AG10803 (cell line): ENCODE results near the gene SCAMP4.

ENCODE experiments used
- DNase-seq: peaks from one replicate; pipeline ENCODE4 v3.0.0; 2010; ENCODE audit warnings: low read depth
- H3K4me3 ChIP-seq: 2 replicates; pipeline ENCODE4 v1.5.1; 2011; ENCODE audit warnings: mild to moderate bottlenecking, low read length, control low read depth
- CTCF ChIP-seq: conservative IDR thresholded peaks from 2 replicates; pipeline ENCODE4 v1.5.1; 2011; ENCODE audit warnings: mild to moderate bottlenecking, low read length, control low read depth, inconsistent platforms

The SCAMP4 gene

DNA sequence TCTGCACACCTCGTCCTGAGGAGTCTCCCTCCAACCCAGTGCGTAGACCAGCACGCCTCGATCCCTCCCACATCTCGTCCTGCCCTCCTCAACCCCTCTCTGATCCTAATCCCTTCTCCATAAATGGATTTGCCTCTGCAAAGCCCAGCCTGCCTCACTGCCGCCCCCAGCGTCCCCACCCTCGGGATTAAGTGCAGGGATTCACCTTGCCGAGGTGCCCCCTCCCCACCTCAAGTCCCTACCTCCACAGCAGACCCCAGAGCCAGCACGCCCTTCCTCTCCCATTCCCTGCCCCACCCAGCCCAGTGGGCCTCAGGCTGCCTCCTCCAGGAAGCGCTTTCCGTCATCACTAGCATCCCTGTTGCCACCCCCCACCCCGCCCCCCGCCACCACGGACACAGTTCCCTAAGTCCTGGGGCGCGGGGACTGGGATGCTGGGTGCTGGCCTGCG is 45.8 kb upstream of the SCAMP4 start:
- DNase-seq, result no peak
- TF ChIP-seq CTCF, result no peak
- H3K4me3 ChIP-seq, result peak overlapping the region; percentile 80

DNA sequence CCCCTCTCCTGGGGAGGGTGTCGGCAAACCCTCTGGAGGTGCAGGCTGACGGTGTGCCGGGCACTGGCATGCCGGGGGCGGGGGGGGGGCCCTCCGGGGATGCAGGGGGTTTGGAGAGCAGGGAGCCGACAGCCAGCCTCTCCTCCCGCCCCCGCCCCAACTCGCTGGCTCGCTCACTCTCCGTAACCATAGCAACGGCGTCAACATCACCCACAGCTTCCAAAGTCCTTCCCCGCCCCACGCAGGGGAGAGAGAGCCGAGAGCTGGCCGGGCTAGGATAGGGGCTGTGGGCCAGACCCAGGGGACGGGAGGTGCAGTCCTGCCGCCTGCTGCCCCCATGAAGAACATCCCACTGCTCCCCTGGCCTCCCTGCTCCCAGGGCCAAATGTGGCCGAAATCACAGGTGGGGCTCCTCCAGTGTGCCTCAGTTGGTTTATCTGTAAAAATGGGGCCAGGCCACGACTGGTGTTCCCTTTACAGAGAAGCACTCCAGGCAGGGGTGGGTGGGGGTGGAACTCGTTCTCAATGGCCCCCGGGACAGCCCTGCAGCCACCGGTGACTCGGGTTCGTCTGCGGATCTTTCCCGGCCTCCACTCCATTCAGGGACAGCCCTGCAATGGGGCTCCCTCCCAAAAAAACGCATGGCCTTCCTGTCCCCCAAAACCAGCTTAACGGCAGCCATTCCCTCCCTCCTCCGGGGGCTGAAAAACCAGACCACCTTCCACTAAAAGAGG is 45.0 kb upstream of the SCAMP4 start:
- no peak for TF ChIP-seq CTCF
- DNase-seq, result peak; percentile 78
- peak overlapping the region; percentile 80 for H3K4me3 ChIP-seq

DNA sequence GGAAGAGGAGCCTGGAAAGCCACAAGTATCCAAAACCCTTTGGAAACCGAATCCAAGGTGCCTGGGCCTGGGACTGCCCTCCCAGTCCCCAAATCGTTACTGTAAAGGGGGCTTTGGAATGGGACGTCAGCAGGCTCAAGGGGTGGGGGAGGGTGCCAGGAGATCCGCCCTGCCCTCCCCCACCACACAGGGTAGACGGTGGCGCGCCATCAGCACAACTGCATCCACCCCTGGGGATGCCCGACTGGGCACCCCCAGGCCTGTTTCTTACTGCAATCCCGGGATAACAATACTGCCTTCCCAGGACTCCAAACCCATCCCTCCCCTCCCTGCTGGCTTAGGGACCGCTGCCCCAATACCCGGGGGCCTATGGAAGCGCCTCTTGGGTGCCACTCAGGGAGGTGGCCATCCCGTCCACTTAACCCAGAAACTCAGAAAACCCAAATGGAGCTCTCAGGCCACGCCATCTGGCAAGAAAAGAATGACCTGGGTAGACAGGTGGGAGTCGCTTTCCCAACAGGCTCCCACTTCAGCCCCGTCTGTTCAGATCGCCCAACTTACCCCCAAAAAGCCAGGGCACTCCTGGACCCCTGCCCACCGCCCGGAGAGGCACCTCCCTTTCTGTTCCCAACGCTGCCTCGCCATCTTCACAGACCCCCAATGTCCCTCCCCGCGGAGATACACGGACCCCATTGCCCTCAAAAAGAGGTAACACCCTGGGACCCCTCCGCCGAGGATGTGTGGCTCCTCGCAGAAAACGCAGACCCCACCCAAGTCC is 44.2 kb upstream of the SCAMP4 start:
- DNase-seq, result no peak
- TF ChIP-seq CTCF, result no peak
- H3K4me3 ChIP-seq, result peak overlapping the region; percentile 80

- peak overlapping the region; percentile 80 for H3K4me3 ChIP-seq
- TF ChIP-seq CTCF, result no peak
- DNase-seq, result no peak
Measured at GRCh38 chr19:1861599-1862031, 43.6 kb upstream of the SCAMP4 start.

GRCh38 chr19:1862068-1862423 is 43.2 kb upstream of the SCAMP4 start:
- TF ChIP-seq CTCF, result no peak
- H3K4me3 ChIP-seq, result peak overlapping the region; percentile 80
- DNase-seq, result no peak

DNA sequence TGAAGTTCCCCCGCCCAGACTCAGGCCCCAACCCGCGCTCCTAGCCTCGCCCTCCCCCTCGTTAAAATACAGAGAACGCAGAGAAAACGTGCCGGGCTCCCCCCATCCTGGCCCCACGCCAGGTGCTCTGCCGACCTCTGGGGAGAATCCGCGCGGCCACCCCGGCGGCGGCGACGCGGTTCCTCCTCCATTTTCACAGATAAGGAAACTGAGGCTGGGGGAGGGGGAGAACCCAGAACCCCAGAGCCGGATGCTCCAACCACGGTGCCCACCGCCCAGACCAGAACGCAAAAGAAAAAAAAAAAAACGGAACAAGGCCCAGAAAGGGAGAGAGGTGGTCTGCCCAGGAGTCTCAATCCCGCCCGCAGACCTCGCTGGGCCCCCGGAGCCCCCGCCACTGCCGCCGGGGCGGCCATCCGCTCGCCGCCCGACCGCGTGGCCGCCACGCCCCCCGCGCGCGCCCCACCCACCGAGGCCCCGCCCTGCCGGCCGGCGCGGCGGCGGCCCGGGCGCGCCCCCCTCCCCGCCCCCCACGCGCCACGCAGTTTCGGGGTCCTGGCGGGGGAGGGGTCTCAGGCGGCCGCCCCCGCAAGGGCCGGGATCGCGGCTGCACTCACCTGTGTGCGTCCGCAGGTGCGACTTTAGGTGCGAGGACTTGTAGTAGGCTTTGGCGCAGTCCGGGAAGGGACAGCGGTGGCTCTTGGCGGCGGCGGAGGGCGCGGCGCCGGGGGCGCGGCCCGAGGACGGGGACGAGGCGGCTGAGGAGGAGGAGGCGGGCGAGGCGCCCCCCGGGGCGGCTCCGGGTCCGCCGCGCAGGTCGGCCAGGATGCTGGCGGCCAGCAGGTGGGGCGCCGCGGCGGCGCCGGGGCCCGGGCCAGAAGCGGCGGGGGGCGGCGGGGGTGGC is 42.5 kb upstream of the SCAMP4 start:
- TF ChIP-seq CTCF, result no peak
- H3K4me3 ChIP-seq, result peak overlapping the region; percentile 80
- no peak for DNase-seq
